GM18511 (cell line): Measurements from ENCODE around the gene UQCRFS1.
"Not testable (repeated sequence)": the region's sequence is repeated elsewhere in the genome, so short reads cannot be mapped to it uniquely, and the experiment has no call there.

Source experiments
- ATAC-seq: cut with Tn5 transposase; IDR thresholded peaks from one replicate; pipeline ENCODE4 v1.9.1; 2021; ENCODE audit warnings: mild to moderate bottlenecking, moderate library complexity; ENCODE audit not compliant: unreplicated experiment

The UQCRFS1 gene

GRCh38 chr19:29212648-29213573 lies at the start of gene UQCRFS1:
TSS of gene UQCRFS1 (minus strand) at chr19:29213151. CDS start at chr19:29213118, 33 bp downstream.
- peak; percentile 98 for ATAC-seq

GRCh38 chr19:29262085-29262484 lies 49.1 kb upstream of the UQCRFS1 start:
- no peak for ATAC-seq

GRCh38 chr19:29260477-29261317 lies 47.7 kb upstream of the UQCRFS1 start:
- no peak for ATAC-seq

- no peak for ATAC-seq
Observed at GRCh38 chr19:29259867-29260281, 46.9 kb upstream of the UQCRFS1 start.

- ATAC-seq, result no peak
Observed at GRCh38 chr19:29259153-29259552, 46.2 kb upstream of the UQCRFS1 start.

- no peak for ATAC-seq
Observed at GRCh38 chr19:29256516-29256915, 43.6 kb upstream of the UQCRFS1 start.

GRCh38 chr19:29255912-29256311 lies 43.0 kb upstream of the UQCRFS1 start:
- ATAC-seq, result no peak

- no peak for ATAC-seq
Observed at GRCh38 chr19:29255006-29255405, 42.1 kb upstream of the UQCRFS1 start.

- ATAC-seq, result not testable (repeated sequence)
Observed at GRCh38 chr19:29249798-29250197, 36.8 kb upstream of the UQCRFS1 start.

GRCh38 chr19:29248332-29248844 lies 35.4 kb upstream of the UQCRFS1 start:
- ATAC-seq, result no peak

- no peak for ATAC-seq
Observed at GRCh38 chr19:29247872-29248271, 34.9 kb upstream of the UQCRFS1 start.

GRCh38 chr19:29247471-29247870 lies 34.5 kb upstream of the UQCRFS1 start:
- no peak for ATAC-seq

GRCh38 chr19:29247051-29247450 lies 34.1 kb upstream of the UQCRFS1 start:
- ATAC-seq, result no peak

GRCh38 chr19:29245215-29245614 lies 32.3 kb upstream of the UQCRFS1 start:
- ATAC-seq, result no peak

- ATAC-seq, result no peak
Observed at GRCh38 chr19:29241324-29241723, 28.4 kb upstream of the UQCRFS1 start.

GRCh38 chr19:29239213-29239776 lies 26.3 kb upstream of the UQCRFS1 start:
- no peak for ATAC-seq

- no peak for ATAC-seq
Observed at GRCh38 chr19:29233591-29233990, 20.6 kb upstream of the UQCRFS1 start.

- no peak for ATAC-seq
Observed at GRCh38 chr19:29232315-29232852, 19.4 kb upstream of the UQCRFS1 start.

- ATAC-seq, result not testable (repeated sequence)
Observed at GRCh38 chr19:29231306-29231705, 18.4 kb upstream of the UQCRFS1 start.

- no peak for ATAC-seq
Observed at GRCh38 chr19:29217616-29218015, 4.7 kb upstream of the UQCRFS1 start.

- ATAC-seq, result no peak
Observed at GRCh38 chr19:29216021-29216420, 3.1 kb upstream of the UQCRFS1 start.
